Measurements from ENCODE around the gene NMD3.

The NMD3 gene

DNA sequence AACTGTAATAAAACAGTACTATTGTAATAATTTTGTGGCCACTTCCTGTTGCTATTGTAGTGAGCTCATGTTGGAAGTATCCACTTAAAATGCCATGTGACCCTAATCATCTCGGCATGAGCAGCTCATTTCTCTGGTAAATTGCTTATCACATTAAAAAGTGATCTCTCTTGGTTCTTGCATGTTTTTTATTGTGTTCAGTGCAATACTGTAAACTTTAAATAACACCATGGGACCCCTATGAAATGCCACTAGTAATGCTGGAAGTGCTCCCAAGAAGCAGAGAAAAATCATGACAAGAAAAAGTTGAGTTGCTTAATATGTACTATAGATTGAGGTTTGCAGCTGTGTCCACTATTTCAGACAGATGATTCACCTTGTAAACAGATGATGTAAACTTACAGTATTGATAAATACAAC, 45.6 kb downstream of the NMD3 start:
- no peak for TF ChIP-seq SPI1 (IDR thresholded peaks at IDR 0.05; ENCODE audit: borderline replicate concordance, low read depth)
- no peak overlapping the region for H3K27ac ChIP-seq (replicated peaks)
- no peak for DNase-seq (ENCODE audit: low read depth in 1 of 2, low spot score in 1 of 2)
- no peaks in the 10 kb centered on the region for H3K27me3 ChIP-seq (ENCODE audit: insufficient read depth, poor library complexity, severe bottlenecking)
- H3K4me3 ChIP-seq (replicated peaks; ENCODE audit: insufficient read depth, low read length): no peak overlapping the region

- TF ChIP-seq CTCF (IDR thresholded peaks at IDR 0.05; ENCODE audit: insufficient read depth, low read length) (no peak), GABPA (IDR thresholded peaks at IDR 0.05; ENCODE audit: low read depth) (no peak), SPI1 (IDR thresholded peaks at IDR 0.05; ENCODE audit: borderline replicate concordance, low read depth) (no peak), REST (IDR thresholded peaks at IDR 0.05; ENCODE audit: insufficient replicate concordance, low read depth) (no peak)
- no peak for DNase-seq (ENCODE audit: low read depth in 1 of 2, low spot score in 1 of 2)
- H3K4me3 ChIP-seq (replicated peaks; ENCODE audit: insufficient read depth, low read length): no peak overlapping the region
- no peaks in the 10 kb centered on the region for H3K27me3 ChIP-seq (ENCODE audit: insufficient read depth, poor library complexity, severe bottlenecking)
- H3K27ac ChIP-seq (replicated peaks): no peak overlapping the region
These were observed 46.5 kb downstream of the NMD3 start for GRCh38 chr3:161267646-161268045.

GRCh38 chr3:161268601-161269000, 47.5 kb downstream of the NMD3 start:
- Histone ChIP-seq H3K27me3 (ENCODE audit: insufficient read depth, poor library complexity, severe bottlenecking) (no peaks in the 10 kb centered on the region), H3K27ac (replicated peaks) (no peak overlapping the region), H3K4me3 (replicated peaks; ENCODE audit: insufficient read depth, low read length) (no peak overlapping the region)
- no peak for TF ChIP-seq SPI1 (IDR thresholded peaks at IDR 0.05; ENCODE audit: borderline replicate concordance, low read depth)
- TF ChIP-seq REST (IDR thresholded peaks at IDR 0.05; ENCODE audit: insufficient replicate concordance, low read depth): no peak
- TF ChIP-seq GABPA (IDR thresholded peaks at IDR 0.05; ENCODE audit: low read depth): no peak
- TF ChIP-seq CTCF (IDR thresholded peaks at IDR 0.05; ENCODE audit: insufficient read depth, low read length): no peak
- no peak for TF ChIP-seq POLR2AphosphoS5 (IDR thresholded peaks at IDR 0.05; ENCODE audit: low read depth)
- DNase-seq (ENCODE audit: low read depth in 1 of 2, low spot score in 1 of 2): no peak

- no peak for DNase-seq (ENCODE audit: low read depth in 1 of 2, low spot score in 1 of 2)
These were observed 49.9 kb downstream of the NMD3 start for GRCh38 chr3:161270991-161271390.

More at GRCh38 chr3:161270991-161271390, 49.9 kb downstream of the NMD3 start:
- TF ChIP-seq REST (IDR thresholded peaks at IDR 0.05; ENCODE audit: insufficient replicate concordance, low read depth): no peak
- TF ChIP-seq POLR2AphosphoS5 (IDR thresholded peaks at IDR 0.05; ENCODE audit: low read depth): no peak
- no peaks in the 10 kb centered on the region for H3K27me3 ChIP-seq (ENCODE audit: insufficient read depth, poor library complexity, severe bottlenecking)
- H3K27ac ChIP-seq (replicated peaks): no peak overlapping the region
- no peak overlapping the region for H3K4me3 ChIP-seq (replicated peaks; ENCODE audit: insufficient read depth, low read length)

Measured in HL-60 (cell line).